ENCODE measurements around the gene YAP1.

DNA sequence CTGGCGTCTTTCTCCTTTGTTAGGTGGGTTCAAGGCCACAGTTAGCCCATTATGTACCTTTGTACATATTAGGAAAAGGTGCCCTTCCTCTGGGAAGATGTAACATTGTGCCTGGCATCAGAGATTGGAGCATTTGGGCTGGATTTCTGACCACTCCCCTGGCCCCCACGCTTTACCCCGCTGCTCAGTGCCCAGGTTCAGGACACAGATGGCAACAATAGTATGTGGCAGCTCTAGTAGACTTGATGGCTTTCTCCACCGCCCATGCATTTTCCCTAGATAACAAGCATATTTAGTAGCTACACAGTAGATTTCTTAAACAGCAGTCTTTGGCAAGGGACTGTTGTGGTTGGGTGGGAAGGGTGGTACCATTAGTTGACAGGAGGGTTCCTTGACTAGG lies 53.1 kb downstream of the YAP1 start:
- TF ChIP-seq POLR2A (IDR thresholded peaks at IDR 0.05; ENCODE audit: low read depth, low read length), result no peak
- TF ChIP-seq POLR2AphosphoS5 (IDR thresholded peaks at IDR 0.05; ENCODE audit: low read depth, low read length), result no peak
- no peak for TF ChIP-seq TAF1 (IDR thresholded peaks at IDR 0.05; ENCODE audit: borderline replicate concordance, low read depth, low read length)

Measured in GM12892 (cell line).